Heart left ventricle (tissue), 16 donors: Measurements from ENCODE around the gene CXCL10. TPM values are rescaled to one million over a fixed set of nuclear protein-coding genes. Genes with fewer than 3 reads are reported as not detected.

ENCODE experiments used
- ATAC-seq, 4 donors: fragments of 200-7000 bp; cut with Tn5 transposase; one replicate each; pipeline ENCODE4 v1.9.1; 2020 to 2022; ENCODE audit warnings: moderate library complexity in 4 of 4, mild to moderate bottlenecking in 3 of 4, moderate number of reproducible peaks in 1 of 4
- DNase-seq, 5 donors: peaks; one replicate each; pipeline ENCODE4 v3.0.0-alpha.2; 2020
- H3K27ac ChIP-seq, 12 donors: fragments of 200-600 bp; sonication (generic) in 4 of 12; one replicate each; pipeline versions ENCODE4 v1.5.0 to v1.8.0; 2016 to 2022; ENCODE audit warnings: mild to moderate bottlenecking in 2 of 12
- H3K27me3 ChIP-seq, 9 donors: fragments of 200-600 bp; sonication (generic) in 2 of 9; one replicate each; pipeline versions ENCODE4 v1.5.1 to v1.8.0; 2016 to 2022; ENCODE audit warnings: mild to moderate bottlenecking in 3 of 9
- H3K36me3 ChIP-seq, 9 donors: fragments of 200-600 bp; sonication (generic) in 2 of 9; one replicate each; pipeline versions ENCODE4 v1.5.0 to v1.8.0; 2018 to 2022; ENCODE audit warnings: mild to moderate bottlenecking in 2 of 9
- H3K4me1 ChIP-seq, 12 donors: fragments of 200-600 bp; sonication (generic) in 4 of 12; one replicate each; pipeline versions ENCODE4 v1.5.0 to v1.8.0; 2016 to 2022; ENCODE audit warnings: mild to moderate bottlenecking in 3 of 12
- H3K4me3 ChIP-seq, 12 donors: fragments of 200-600 bp; sonication (generic) in 4 of 12; one replicate each; pipeline versions ENCODE4 v1.5.0 to v1.8.0; 2017 to 2022; ENCODE audit warnings: mild to moderate bottlenecking in 9 of 12, moderate library complexity in 4 of 12
- H3K9me3 ChIP-seq, 12 donors: fragments of 200-600 bp; sonication (generic) in 4 of 12; one replicate each; pipeline versions ENCODE4 v1.5.0 to v1.8.0; 2016 to 2022; ENCODE audit warnings: mild to moderate bottlenecking in 1 of 12
- POLR2A ChIP-seq, 2 donors: fragments of 450-650 bp; IDR thresholded peaks; one replicate each; pipeline ENCODE4 v1.6.1; 2017; ENCODE audit warnings: antibody characterized with exemption in 2 of 2, mild to moderate bottlenecking in 2 of 2, moderate library complexity in 2 of 2
- WGBS, 4 donors: extraction: QIAGEN DNeasy Blood & Tissue Kit in 2 of 4; methylation state at CpG; one replicate each; pipeline versions ENCODE4 v1.1.5 to v1.1.7; 2013 to 2018; 5-methylcytosine and 5-hydroxymethylcytosine counted together
- intact Hi-C, 10 donors: fragments of 100-400 bp; cut with DNase I; formaldehyde crosslinking; loops; one replicate each; pipeline versions ENCODE4 v1.11.1 to v1.14.2; 2022
- polyA plus RNA-seq, 2 donors: library from polyadenylated mRNA; stranded (reverse); fragments of 200-250 nt; gene quantifications; one replicate each; pipeline ENCODE4 v1.2.3, GENCODE V29; 2013
- total RNA-seq, 9 donors: library from RNA; depleted of rRNA in 2 of 9; stranded (reverse); fragments of >200 nt in 2 of 9; fragmentation: NEBNext Ultra II Directional in 3 of 9; extraction: Animal tissue kit (Norgen Biotek cat#: 25700) in 3 of 9; gene quantifications; one replicate each; pipeline versions ENCODE4 v1.1.0 to v1.2.4, GENCODE V29; 2016 to 2023
- TF ChIP-seq, protein P1 (sequence below), 12 donors: fragments of 200-600 bp; sonication (generic) in 4 of 12; IDR thresholded peaks; one replicate each; pipeline versions ENCODE4 v1.5.0 to v1.8.0; 2018 to 2022; ENCODE audit warnings: antibody characterized with exemption in 12 of 12, mild to moderate bottlenecking in 5 of 12
- donor health status: ischemic (EF 13 %, LVEDD 7.1; RV severe dilation, severe dysfunction).
- donor health status: healthy with polysubstance abuse.
- donor health status: DM: no; HTN: yes; CAD: no.
- donor health status: DM: no; HTN: no; CAD: no.
- donor health status: ischemic (EF 25% LVEDD 6.9; RV normal size, moderate dysfunction).
- donor health status: ischemic (EF 25% LVEDD 5.7; RV mildly dilated, moderate dysfunction).
- donor health status: healthy.
- donor health status: DM: yes; HTN: yes; CAD: no.
- donor health status: ischemic (EF 35%, LVEDD 5.7; RV mildly dilated, moderate dysfunction).
- donor health status: nonischemic (EF 11% LVEDD 7.7; RV severe dilation, severe dysfunction).
- donor health status: DM: yes; HTN: yes; CAD: no.
- donor health status: PGD.
- donor health status: ischemic (EF 29% LVEDD 5.4; RV normal size, mild dysfunction).
- donor health status: nonischemic (EF 23%, LVEDD 6.1; RV moderate dilation, normal function).

The CXCL10 gene
- total and polyA plus RNA-seq, 11 donors: 0.10 to 252 (median 0.64) TPM; not detected in 3

- peak overlapping the region in 2 of 12 donors; percentile 12 to 84 for H3K27ac ChIP-seq
Observed at GRCh38 chr4:76028350-76028765, 5.1 kb upstream of the CXCL10 start.

DNA sequence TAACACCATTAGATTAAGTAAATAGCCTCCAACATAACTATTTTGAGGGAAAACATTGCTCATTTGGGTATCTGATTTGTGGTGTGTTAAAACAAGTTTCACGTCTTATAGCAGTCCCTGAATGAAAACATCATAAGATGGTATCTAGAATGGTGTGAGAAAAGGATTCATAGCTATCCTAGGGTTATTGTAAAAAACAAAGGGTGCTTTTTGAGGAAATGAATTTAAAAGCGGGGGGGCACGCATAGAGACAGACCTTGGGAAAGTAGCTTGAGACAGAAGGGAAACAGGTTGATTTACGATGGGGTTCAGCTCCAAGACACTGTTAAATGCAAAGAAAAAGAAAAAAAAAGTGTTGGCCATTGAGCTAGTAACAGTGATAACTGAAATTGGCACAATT, 768 bp upstream of the CXCL10 start:
- DNase-seq (no peak), ATAC-seq (no peak)
- Histone ChIP-seq H3K36me3 (no peaks in the 10 kb centered on the region), H3K27me3 (no peaks in the 10 kb centered on the region), H3K4me1 (peaks cover 0 to 39% (median 0%) of the 10 kb centered on the region in 12 donors), H3K9me3 (no peaks in the 10 kb centered on the region), H3K4me3 (no peak overlapping the region), H3K27ac (peak overlapping the region in 1 of 12 donors; percentile 34)
- intact Hi-C loops: no loop called here
- no peak for TF ChIP-seq POLR2A (IDR thresholded peaks at IDR 0.05)
- TF ChIP-seq, protein P1, sequence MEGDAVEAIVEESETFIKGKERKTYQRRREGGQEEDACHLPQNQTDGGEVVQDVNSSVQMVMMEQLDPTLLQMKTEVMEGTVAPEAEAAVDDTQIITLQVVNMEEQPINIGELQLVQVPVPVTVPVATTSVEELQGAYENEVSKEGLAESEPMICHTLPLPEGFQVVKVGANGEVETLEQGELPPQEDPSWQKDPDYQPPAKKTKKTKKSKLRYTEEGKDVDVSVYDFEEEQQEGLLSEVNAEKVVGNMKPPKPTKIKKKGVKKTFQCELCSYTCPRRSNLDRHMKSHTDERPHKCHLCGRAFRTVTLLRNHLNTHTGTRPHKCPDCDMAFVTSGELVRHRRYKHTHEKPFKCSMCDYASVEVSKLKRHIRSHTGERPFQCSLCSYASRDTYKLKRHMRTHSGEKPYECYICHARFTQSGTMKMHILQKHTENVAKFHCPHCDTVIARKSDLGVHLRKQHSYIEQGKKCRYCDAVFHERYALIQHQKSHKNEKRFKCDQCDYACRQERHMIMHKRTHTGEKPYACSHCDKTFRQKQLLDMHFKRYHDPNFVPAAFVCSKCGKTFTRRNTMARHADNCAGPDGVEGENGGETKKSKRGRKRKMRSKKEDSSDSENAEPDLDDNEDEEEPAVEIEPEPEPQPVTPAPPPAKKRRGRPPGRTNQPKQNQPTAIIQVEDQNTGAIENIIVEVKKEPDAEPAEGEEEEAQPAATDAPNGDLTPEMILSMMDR (IDR thresholded peaks at IDR 0.05): no peak
- WGBS, 4 donors: 77 to 82% (median 80%) methylated on average over 4 of the region's 4 CpGs

More at GRCh38 chr4:76028350-76028765, 5.1 kb upstream of the CXCL10 start:
- intact Hi-C loops: no loop called here
- peak overlapping the region in 10 of 12 donors; percentile 15 to 47 (median 28) for H3K4me3 ChIP-seq
- 26 to 43% (median 27%) methylated on average over 6 of the region's 6 CpGs for WGBS, 4 donors
- TF ChIP-seq POLR2A (IDR thresholded peaks at IDR 0.05): no peak
- TF ChIP-seq, protein P1 (IDR thresholded peaks at IDR 0.05): no peak
- no peaks in the 10 kb centered on the region for H3K9me3 ChIP-seq
- ATAC-seq (peak in 1 of 4 donors; percentile 36), DNase-seq (no peak)
- H3K36me3 ChIP-seq: no peaks in the 10 kb centered on the region
- H3K27me3 ChIP-seq: no peaks in the 10 kb centered on the region
- peaks cover 0 to 33% (median 0%) of the 10 kb centered on the region in 12 donors for H3K4me1 ChIP-seq

GRCh38 chr4:76022677-76023076, 620 bp downstream of the CXCL10 start:
- no peak for DNase-seq
- WGBS, 4 donors: 78 to 84% (median 81%) methylated on average over 2 of the region's 2 CpGs

GRCh38 chr4:76022031-76022430, 1.3 kb downstream of the CXCL10 start:
- 87 to 94% (median 92%) methylated on average over 4 of the region's 4 CpGs for WGBS, 4 donors
- no peaks in the 10 kb centered on the region for H3K27me3 ChIP-seq
- no peaks in the 10 kb centered on the region for H3K36me3 ChIP-seq
- no peaks in the 10 kb centered on the region for H3K9me3 ChIP-seq
- H3K4me1 ChIP-seq: peaks cover 0 to 28% (median 0%) of the 10 kb centered on the region in 12 donors
- ATAC-seq (no peak), DNase-seq (no peak)
- no peak overlapping the region for H3K27ac ChIP-seq
- peak overlapping the region in 1 of 12 donors; percentile 34 for H3K4me3 ChIP-seq
- intact Hi-C loops: no loop called here
- TF ChIP-seq POLR2A (IDR thresholded peaks at IDR 0.05): no peak
- TF ChIP-seq, protein P1 (IDR thresholded peaks at IDR 0.05): no peak

More at GRCh38 chr4:76022677-76023076, 620 bp downstream of the CXCL10 start:
- intact Hi-C loops: no loop called here
- no peak for TF ChIP-seq POLR2A (IDR thresholded peaks at IDR 0.05)
- TF ChIP-seq, protein P1 (IDR thresholded peaks at IDR 0.05): no peak
- Histone ChIP-seq H3K27me3 (no peaks in the 10 kb centered on the region), H3K9me3 (no peaks in the 10 kb centered on the region), H3K36me3 (no peaks in the 10 kb centered on the region), H3K27ac (peak overlapping the region in 1 of 12 donors; percentile 29), H3K4me3 (peak overlapping the region in 1 of 12 donors; percentile 34), H3K4me1 (peaks cover 0 to 28% (median 0%) of the 10 kb centered on the region in 12 donors)
- no peak for ATAC-seq
